ENCODE measurements around the gene KSR2.

DNA sequence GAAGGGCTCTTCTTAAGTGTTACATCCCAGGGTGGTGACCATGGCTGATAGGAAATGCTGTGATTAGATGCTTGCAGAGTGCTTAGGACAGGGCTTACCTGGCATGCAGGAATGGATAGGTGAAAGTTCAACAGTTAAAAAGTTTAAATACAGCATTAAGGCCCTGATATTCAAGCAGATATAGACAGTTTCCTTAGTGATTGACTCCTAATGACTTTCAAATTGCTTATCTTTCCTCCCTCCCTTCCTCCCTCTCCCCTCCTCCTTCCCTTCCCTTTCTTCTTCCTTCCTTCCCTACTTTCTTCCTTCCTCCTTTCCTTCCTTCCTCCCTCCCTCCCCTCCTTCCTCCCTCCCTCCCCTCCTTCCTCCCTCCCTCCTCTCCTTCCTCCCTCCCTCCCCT lies 362.8 kb downstream of the KSR2 start:
- no peak for TF ChIP-seq CTCF (IDR thresholded peaks at IDR 0.05)
- TF ChIP-seq POLR2AphosphoS5 (IDR thresholded peaks at IDR 0.05): no peak
- TF ChIP-seq POLR2A (IDR thresholded peaks at IDR 0.05; ENCODE audit: low read depth): no peak
